WTC11 (cell line): ENCODE results near the gene LTBP3.

Experiments
- ATF3 ChIP-seq: sonication (generic); formaldehyde crosslinking; conservative IDR thresholded peaks from 2 replicates; pipeline ENCODE4 v1.8.1; 2022; ENCODE audit warnings: mild to moderate bottlenecking, missing genetic modification reagents
- CTCF ChIP-seq: fragments of 200-600 bp; IDR thresholded peaks from 2 replicates; pipeline ENCODE4 v1.8.0; 2022; ENCODE audit warnings: antibody characterized with exemption
- ELF4 ChIP-seq: sonication (generic); formaldehyde crosslinking; IDR thresholded peaks from 2 replicates; pipeline ENCODE4 v1.8.1; 2022; ENCODE audit warnings: low read depth, mild to moderate bottlenecking, moderate library complexity, missing genetic modification reagents
- GTF2I ChIP-seq: fragments of 250-450 bp; sonication (Bioruptor Pico); conservative IDR thresholded peaks from 2 replicates; pipeline ENCODE4 v1.4.0; 2021; ENCODE audit warnings: mild to moderate bottlenecking

- no peak for TF ChIP-seq ELF4
- TF ChIP-seq CTCF: no peak
- no peak for TF ChIP-seq GTF2I
- no peak for TF ChIP-seq ATF3 (CRISPR knock-in tag)
Measured at GRCh38 chr11:65497141-65498041, 60.8 kb downstream of the LTBP3 start.
